Measurements from ENCODE around the gene SPATA31D1. TPM values are rescaled to one million over a fixed set of nuclear protein-coding genes. Genes with fewer than 3 reads are reported as not detected.

Gene SPATA31D1
- total RNA-seq, 1 donor from 2014 or later: not detected

GRCh38 chr9:82024908-82025307, 36.3 kb downstream of the SPATA31D1 start:
- intact Hi-C loops (cut with micrococcal nuclease): no loop called here
- DNase-seq: no peak
- Histone ChIP-seq H3K27ac (replicated peaks) (no peak overlapping the region), H3K4me1 (no peaks in the 10 kb centered on the region), H3K4me3 (no peak overlapping the region), H3K27me3 (ENCODE audit: low read depth) (no peaks in the 10 kb centered on the region), H3K9me3 (replicated peaks) (no peaks in the 10 kb centered on the region), H3K36me3 (no peaks in the 10 kb centered on the region)
- TF ChIP-seq, protein P1, sequence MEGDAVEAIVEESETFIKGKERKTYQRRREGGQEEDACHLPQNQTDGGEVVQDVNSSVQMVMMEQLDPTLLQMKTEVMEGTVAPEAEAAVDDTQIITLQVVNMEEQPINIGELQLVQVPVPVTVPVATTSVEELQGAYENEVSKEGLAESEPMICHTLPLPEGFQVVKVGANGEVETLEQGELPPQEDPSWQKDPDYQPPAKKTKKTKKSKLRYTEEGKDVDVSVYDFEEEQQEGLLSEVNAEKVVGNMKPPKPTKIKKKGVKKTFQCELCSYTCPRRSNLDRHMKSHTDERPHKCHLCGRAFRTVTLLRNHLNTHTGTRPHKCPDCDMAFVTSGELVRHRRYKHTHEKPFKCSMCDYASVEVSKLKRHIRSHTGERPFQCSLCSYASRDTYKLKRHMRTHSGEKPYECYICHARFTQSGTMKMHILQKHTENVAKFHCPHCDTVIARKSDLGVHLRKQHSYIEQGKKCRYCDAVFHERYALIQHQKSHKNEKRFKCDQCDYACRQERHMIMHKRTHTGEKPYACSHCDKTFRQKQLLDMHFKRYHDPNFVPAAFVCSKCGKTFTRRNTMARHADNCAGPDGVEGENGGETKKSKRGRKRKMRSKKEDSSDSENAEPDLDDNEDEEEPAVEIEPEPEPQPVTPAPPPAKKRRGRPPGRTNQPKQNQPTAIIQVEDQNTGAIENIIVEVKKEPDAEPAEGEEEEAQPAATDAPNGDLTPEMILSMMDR (IDR thresholded peaks at IDR 0.05; ENCODE audit: borderline replicate concordance): no peak

GRCh38 chr9:82031538-82032280, 43.1 kb downstream of the SPATA31D1 start:
- Histone ChIP-seq H3K4me3 (no peak overlapping the region), H3K27me3 (ENCODE audit: low read depth) (peaks cover 4% of the 10 kb centered on the region), H3K27ac (replicated peaks) (no peak overlapping the region), H3K4me1 (no peaks in the 10 kb centered on the region), H3K36me3 (no peaks in the 10 kb centered on the region), H3K9me3 (replicated peaks) (no peaks in the 10 kb centered on the region)
- TF ChIP-seq, protein P1 (IDR thresholded peaks at IDR 0.05; ENCODE audit: borderline replicate concordance): no peak
- DNase-seq: peak; percentile 33
- intact Hi-C loops (cut with micrococcal nuclease): no loop called here

GRCh38 chr9:82034956-82035731, 46.6 kb downstream of the SPATA31D1 start:
- DNase-seq: no peak
- no peak overlapping the region for H3K27ac ChIP-seq (replicated peaks)
- no peak overlapping the region for H3K4me3 ChIP-seq
- H3K9me3 ChIP-seq (replicated peaks): no peaks in the 10 kb centered on the region
- H3K27me3 ChIP-seq (ENCODE audit: low read depth): peaks cover 4% of the 10 kb centered on the region
- intact Hi-C loops (cut with micrococcal nuclease): no loop called here
- H3K4me1 ChIP-seq: no peaks in the 10 kb centered on the region
- no peaks in the 10 kb centered on the region for H3K36me3 ChIP-seq
- TF ChIP-seq, protein P1 (IDR thresholded peaks at IDR 0.05; ENCODE audit: borderline replicate concordance): no peak

- Histone ChIP-seq H3K36me3 (no peaks in the 10 kb centered on the region), H3K4me1 (no peaks in the 10 kb centered on the region), H3K27ac (replicated peaks) (no peak overlapping the region), H3K27me3 (ENCODE audit: low read depth) (peaks cover 4% of the 10 kb centered on the region), H3K4me3 (no peak overlapping the region), H3K9me3 (replicated peaks) (no peaks in the 10 kb centered on the region)
- no peak for DNase-seq
- intact Hi-C loops (cut with micrococcal nuclease): no loop called here
- TF ChIP-seq, protein P1 (IDR thresholded peaks at IDR 0.05; ENCODE audit: borderline replicate concordance): no peak
Measured at GRCh38 chr9:82036086-82036485, 47.5 kb downstream of the SPATA31D1 start.

DNA sequence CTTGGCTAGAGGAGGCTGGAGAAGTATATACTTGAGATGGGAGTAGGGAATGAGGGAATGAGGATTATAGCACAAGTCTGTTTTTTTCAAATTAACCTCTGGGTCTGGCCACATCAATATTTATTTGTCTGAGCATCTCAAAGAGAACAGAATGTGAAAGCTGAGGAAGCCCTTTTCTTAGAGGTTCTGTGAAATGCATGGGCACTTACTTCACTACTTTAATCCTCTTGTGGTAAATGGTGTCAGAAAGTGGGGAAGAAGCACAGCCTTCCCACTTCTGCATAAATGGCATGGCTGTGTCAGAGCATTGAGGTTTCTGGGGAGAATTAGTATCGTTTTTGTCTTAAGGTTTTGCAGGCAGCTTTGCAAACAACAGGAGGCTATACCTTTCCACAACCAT, 48.6 kb downstream of the SPATA31D1 start:
- intact Hi-C loops (cut with micrococcal nuclease): no loop called here
- no peak for DNase-seq
- H3K27me3 ChIP-seq (ENCODE audit: low read depth): peaks cover 4% of the 10 kb centered on the region
- no peaks in the 10 kb centered on the region for H3K4me1 ChIP-seq
- H3K4me3 ChIP-seq: no peak overlapping the region
- H3K9me3 ChIP-seq (replicated peaks): no peaks in the 10 kb centered on the region
- no peak overlapping the region for H3K27ac ChIP-seq (replicated peaks)
- TF ChIP-seq, protein P1 (IDR thresholded peaks at IDR 0.05; ENCODE audit: borderline replicate concordance): no peak
- no peaks in the 10 kb centered on the region for H3K36me3 ChIP-seq
